Progenitor cell of endocrine pancreas (in vitro differentiated cells): ENCODE measurements around the gene ATP1B2. TPM values are rescaled to one million over a fixed set of nuclear protein-coding genes. Genes with fewer than 3 reads are reported as not detected.
"Not testable (repeated sequence)": the region's sequence is repeated elsewhere in the genome, so short reads cannot be mapped to it uniquely, and the experiment has no call there.

Source experiments
- DNase-seq: peaks from one replicate; pipeline ENCODE4 v3.0.0; 2021; ENCODE audit warnings: low spot score; ENCODE audit not compliant: unreplicated experiment
- H3K27ac Mint-ChIP-seq: 2 replicates; pipeline ENCODE4 v1.8.0; 2021; ENCODE audit warnings: mild to moderate bottlenecking, moderate library complexity, mixed read lengths
- H3K27me3 Mint-ChIP-seq: 2 replicates; pipeline ENCODE4 v1.8.0; 2021; ENCODE audit warnings: mixed read lengths
- H3K36me3 Mint-ChIP-seq: 2 replicates; pipeline ENCODE4 v1.8.0; 2022; ENCODE audit warnings: mixed read lengths; ENCODE audit not compliant: insufficient read depth
- H3K4me1 Mint-ChIP-seq: 2 replicates; pipeline ENCODE4 v1.8.0; 2021; ENCODE audit warnings: low read depth, mixed read lengths
- H3K4me3 Mint-ChIP-seq: 2 replicates; pipeline ENCODE4 v1.8.0; 2021; ENCODE audit warnings: low read depth, mild to moderate bottlenecking, moderate library complexity, mixed read lengths
- H3K9me3 Mint-ChIP-seq: 2 replicates; pipeline ENCODE4 v1.8.0; 2021; ENCODE audit warnings: low read depth, mixed read lengths
- CTCF ChIP-seq: fragments of 200-600 bp; sonication (generic); IDR thresholded peaks from one replicate; pipeline ENCODE4 v1.5.0; 2021; ENCODE audit warnings: antibody characterized with exemption, mild to moderate bottlenecking; ENCODE audit not compliant: unreplicated experiment
- total RNA-seq: library from RNA; stranded (reverse); gene quantifications from 2 replicates; pipeline ENCODE4 v1.2.1, GENCODE V29; 2021

ATP1B2 gene
- total RNA-seq, 1 donor from 2014 or later = 2.1 TPM

GRCh38 chr17:7636163-7636562, 14.6 kb upstream of the ATP1B2 start:
- TF ChIP-seq CTCF = no peak
- Mint-ChIP-seq H3K27ac (no peak overlapping the region), H3K27me3 (no peaks in the 10 kb centered on the region), H3K4me3 (no peak overlapping the region), H3K9me3 (no peaks in the 10 kb centered on the region), H3K36me3 (no peaks in the 10 kb centered on the region), H3K4me1 (peaks cover 7% of the 10 kb centered on the region)
- DNase-seq = no peak

DNA sequence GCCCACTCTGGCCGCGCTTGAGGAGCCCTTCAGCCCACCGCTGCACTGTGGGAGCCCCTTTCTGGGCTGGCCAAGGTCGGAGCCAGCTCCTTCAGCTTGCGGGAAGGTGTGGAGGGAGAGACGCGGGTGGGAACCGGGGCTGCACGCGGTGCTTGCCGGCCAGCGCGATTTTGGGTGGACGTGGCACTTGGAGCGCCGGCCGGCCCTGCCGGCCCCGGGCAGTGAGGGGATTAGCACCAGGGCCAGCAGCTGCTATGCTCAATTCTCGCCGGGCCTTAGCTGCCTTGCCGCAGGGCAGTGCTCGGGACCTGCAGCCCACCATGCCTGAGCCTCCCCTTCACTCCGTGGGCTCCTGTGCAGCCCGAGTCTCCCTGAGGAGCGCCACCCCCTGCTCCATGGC, 9.9 kb upstream of the ATP1B2 start:
- Mint-ChIP-seq H3K27me3 (peaks cover 9% of the 10 kb centered on the region), H3K27ac (no peak overlapping the region), H3K36me3 (no peaks in the 10 kb centered on the region), H3K4me3 (no peak overlapping the region), H3K9me3 (no peaks in the 10 kb centered on the region), H3K4me1 (peaks cover 1% of the 10 kb centered on the region)
- no peak for DNase-seq
- TF ChIP-seq CTCF = no peak

GRCh38 chr17:7641635-7642034, 9.1 kb upstream of the ATP1B2 start:
- DNase-seq, H3K4me3 Mint-ChIP-seq, H3K36me3 Mint-ChIP-seq, H3K27ac Mint-ChIP-seq, H3K9me3 Mint-ChIP-seq, H3K4me1 Mint-ChIP-seq: not testable (repeated sequence)
- H3K27me3 Mint-ChIP-seq = peaks cover 14% of the 10 kb centered on the region

- H3K9me3 Mint-ChIP-seq = no peaks in the 10 kb centered on the region
- no peak overlapping the region for H3K27ac Mint-ChIP-seq
- peaks cover 25% of the 10 kb centered on the region for H3K27me3 Mint-ChIP-seq
- DNase-seq = no peak
- no peaks in the 10 kb centered on the region for H3K4me1 Mint-ChIP-seq
- no peaks in the 10 kb centered on the region for H3K36me3 Mint-ChIP-seq
- H3K4me3 Mint-ChIP-seq = no peak overlapping the region
- no peak for TF ChIP-seq CTCF
These were observed 6.0 kb upstream of the ATP1B2 start for GRCh38 chr17:7644775-7645174.

GRCh38 chr17:7646457-7646856, 4.3 kb upstream of the ATP1B2 start:
- no peaks in the 10 kb centered on the region for H3K9me3 Mint-ChIP-seq
- no peak overlapping the region for H3K4me3 Mint-ChIP-seq
- DNase-seq = no peak
- H3K36me3 Mint-ChIP-seq = no peaks in the 10 kb centered on the region
- no peak for TF ChIP-seq CTCF
- peaks cover 11% of the 10 kb centered on the region for H3K4me1 Mint-ChIP-seq
- H3K27ac Mint-ChIP-seq = no peak overlapping the region
- H3K27me3 Mint-ChIP-seq = peaks cover 40% of the 10 kb centered on the region

- no peak overlapping the region for H3K4me3 Mint-ChIP-seq
- TF ChIP-seq CTCF = no peak
- H3K27me3 Mint-ChIP-seq = peaks cover 38% of the 10 kb centered on the region
- no peaks in the 10 kb centered on the region for H3K9me3 Mint-ChIP-seq
- no peaks in the 10 kb centered on the region for H3K36me3 Mint-ChIP-seq
- H3K4me1 Mint-ChIP-seq = peaks cover 11% of the 10 kb centered on the region
- no peak overlapping the region for H3K27ac Mint-ChIP-seq
- DNase-seq = no peak
These were observed 3.7 kb upstream of the ATP1B2 start for GRCh38 chr17:7647018-7647417.
